ENCODE results near the gene GDE1.

GDE1 gene

GRCh38 chr16:19523559-19524355 is 1.9 kb upstream of the GDE1 start, which contains the start of gene CCP110:
TSS of gene CCP110 (plus strand) at chr16:19523942. CDS start at chr16:19527882, 3,940 bp downstream.
- peak; percentile 85 for ATAC-seq
- TF ChIP-seq ARNTL (CRISPR knock-in tag; IDR thresholded peaks at IDR 0.05; ENCODE audit: borderline replicate concordance, low read depth): no peak
- no peak for TF ChIP-seq CSDC2 (CRISPR knock-in tag; IDR thresholded peaks at IDR 0.05)
- no peak for TF ChIP-seq ZNF565 (CRISPR knock-in tag; conservative IDR thresholded peaks at IDR 0.05; ENCODE audit: low read depth)
- TF ChIP-seq, protein P1, sequence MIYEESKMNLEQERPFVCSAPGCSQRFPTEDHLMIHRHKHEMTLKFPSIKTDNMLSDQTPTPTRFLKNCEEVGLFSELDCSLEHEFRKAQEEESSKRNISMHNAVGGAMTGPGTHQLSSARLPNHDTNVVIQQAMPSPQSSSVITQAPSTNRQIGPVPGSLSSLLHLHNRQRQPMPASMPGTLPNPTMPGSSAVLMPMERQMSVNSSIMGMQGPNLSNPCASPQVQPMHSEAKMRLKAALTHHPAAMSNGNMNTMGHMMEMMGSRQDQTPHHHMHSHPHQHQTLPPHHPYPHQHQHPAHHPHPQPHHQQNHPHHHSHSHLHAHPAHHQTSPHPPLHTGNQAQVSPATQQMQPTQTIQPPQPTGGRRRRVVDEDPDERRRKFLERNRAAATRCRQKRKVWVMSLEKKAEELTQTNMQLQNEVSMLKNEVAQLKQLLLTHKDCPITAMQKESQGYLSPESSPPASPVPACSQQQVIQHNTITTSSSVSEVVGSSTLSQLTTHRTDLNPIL (CRISPR knock-in tag; IDR thresholded peaks at IDR 0.05; ENCODE audit: low read depth): no peak
- no peak for TF ChIP-seq ZFP3 (CRISPR knock-in tag; IDR thresholded peaks at IDR 0.05)
- TF ChIP-seq SNAI2 (CRISPR knock-in tag; IDR thresholded peaks at IDR 0.05): no peak
- TF ChIP-seq RARB (CRISPR knock-in tag; IDR thresholded peaks at IDR 0.05): no peak
- TF ChIP-seq, protein P2, sequence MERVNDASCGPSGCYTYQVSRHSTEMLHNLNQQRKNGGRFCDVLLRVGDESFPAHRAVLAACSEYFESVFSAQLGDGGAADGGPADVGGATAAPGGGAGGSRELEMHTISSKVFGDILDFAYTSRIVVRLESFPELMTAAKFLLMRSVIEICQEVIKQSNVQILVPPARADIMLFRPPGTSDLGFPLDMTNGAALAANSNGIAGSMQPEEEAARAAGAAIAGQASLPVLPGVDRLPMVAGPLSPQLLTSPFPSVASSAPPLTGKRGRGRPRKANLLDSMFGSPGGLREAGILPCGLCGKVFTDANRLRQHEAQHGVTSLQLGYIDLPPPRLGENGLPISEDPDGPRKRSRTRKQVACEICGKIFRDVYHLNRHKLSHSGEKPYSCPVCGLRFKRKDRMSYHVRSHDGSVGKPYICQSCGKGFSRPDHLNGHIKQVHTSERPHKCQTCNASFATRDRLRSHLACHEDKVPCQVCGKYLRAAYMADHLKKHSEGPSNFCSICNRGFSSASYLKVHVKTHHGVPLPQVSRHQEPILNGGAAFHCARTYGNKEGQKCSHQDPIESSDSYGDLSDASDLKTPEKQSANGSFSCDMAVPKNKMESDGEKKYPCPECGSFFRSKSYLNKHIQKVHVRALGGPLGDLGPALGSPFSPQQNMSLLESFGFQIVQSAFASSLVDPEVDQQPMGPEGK (CRISPR knock-in tag; IDR thresholded peaks at IDR 0.05; ENCODE audit: borderline replicate concordance): no peak
- TF ChIP-seq, protein P3, sequence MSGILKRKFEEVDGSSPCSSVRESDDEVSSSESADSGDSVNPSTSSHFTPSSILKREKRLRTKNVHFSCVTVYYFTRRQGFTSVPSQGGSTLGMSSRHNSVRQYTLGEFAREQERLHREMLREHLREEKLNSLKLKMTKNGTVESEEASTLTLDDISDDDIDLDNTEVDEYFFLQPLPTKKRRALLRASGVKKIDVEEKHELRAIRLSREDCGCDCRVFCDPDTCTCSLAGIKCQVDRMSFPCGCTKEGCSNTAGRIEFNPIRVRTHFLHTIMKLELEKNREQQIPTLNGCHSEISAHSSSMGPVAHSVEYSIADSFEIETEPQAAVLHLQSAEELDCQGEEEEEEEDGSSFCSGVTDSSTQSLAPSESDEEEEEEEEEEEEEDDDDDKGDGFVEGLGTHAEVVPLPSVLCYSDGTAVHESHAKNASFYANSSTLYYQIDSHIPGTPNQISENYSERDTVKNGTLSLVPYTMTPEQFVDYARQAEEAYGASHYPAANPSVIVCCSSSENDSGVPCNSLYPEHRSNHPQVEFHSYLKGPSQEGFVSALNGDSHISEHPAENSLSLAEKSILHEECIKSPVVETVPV (CRISPR knock-in tag; IDR thresholded peaks at IDR 0.05): no peak
- TF ChIP-seq BACH2 (CRISPR knock-in tag; IDR thresholded peaks at IDR 0.05; ENCODE audit: borderline replicate concordance): no peak
- no peak for TF ChIP-seq ZNF70 (CRISPR knock-in tag; IDR thresholded peaks at IDR 0.05)
- TF ChIP-seq OSR1 (CRISPR knock-in tag; IDR thresholded peaks at IDR 0.05): no peak
- TF ChIP-seq TOX (CRISPR knock-in tag; IDR thresholded peaks at IDR 0.05; ENCODE audit: borderline replicate concordance): no peak
- no peak for TF ChIP-seq TCF4 (CRISPR knock-in tag; IDR thresholded peaks at IDR 0.05; ENCODE audit: borderline replicate concordance)
- no peak for TF ChIP-seq ESRRG (CRISPR knock-in tag; IDR thresholded peaks at IDR 0.05)

GRCh38 chr16:19523184-19523558 is 1.3 kb upstream of the GDE1 start:
- ATAC-seq: no peak

More at GRCh38 chr16:19523184-19523558, 1.3 kb upstream of the GDE1 start:
- TF ChIP-seq, protein P4, sequence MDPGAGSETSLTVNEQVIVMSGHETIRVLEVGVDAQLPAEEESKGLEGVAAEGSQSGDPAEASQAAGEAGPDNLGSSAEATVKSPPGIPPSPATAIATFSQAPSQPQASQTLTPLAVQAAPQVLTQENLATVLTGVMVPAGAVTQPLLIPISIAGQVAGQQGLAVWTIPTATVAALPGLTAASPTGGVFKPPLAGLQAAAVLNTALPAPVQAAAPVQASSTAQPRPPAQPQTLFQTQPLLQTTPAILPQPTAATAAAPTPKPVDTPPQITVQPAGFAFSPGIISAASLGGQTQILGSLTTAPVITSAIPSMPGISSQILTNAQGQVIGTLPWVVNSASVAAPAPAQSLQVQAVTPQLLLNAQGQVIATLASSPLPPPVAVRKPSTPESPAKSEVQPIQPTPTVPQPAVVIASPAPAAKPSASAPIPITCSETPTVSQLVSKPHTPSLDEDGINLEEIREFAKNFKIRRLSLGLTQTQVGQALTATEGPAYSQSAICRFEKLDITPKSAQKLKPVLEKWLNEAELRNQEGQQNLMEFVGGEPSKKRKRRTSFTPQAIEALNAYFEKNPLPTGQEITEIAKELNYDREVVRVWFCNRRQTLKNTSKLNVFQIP (CRISPR knock-in tag; IDR thresholded peaks at IDR 0.05; ENCODE audit: borderline replicate concordance, low read depth): no peak
- TF ChIP-seq, protein P1 (CRISPR knock-in tag; IDR thresholded peaks at IDR 0.05; ENCODE audit: low read depth): no peak
- TF ChIP-seq ISL1 (CRISPR knock-in tag; IDR thresholded peaks at IDR 0.05) (no peak), SNAI2 (CRISPR knock-in tag; IDR thresholded peaks at IDR 0.05) (no peak), RARB (CRISPR knock-in tag; IDR thresholded peaks at IDR 0.05) (no peak), ZFP3 (CRISPR knock-in tag; IDR thresholded peaks at IDR 0.05) (no peak), ZNF70 (CRISPR knock-in tag; IDR thresholded peaks at IDR 0.05) (no peak), TCF4 (CRISPR knock-in tag; IDR thresholded peaks at IDR 0.05; ENCODE audit: borderline replicate concordance) (no peak), OSR1 (CRISPR knock-in tag; IDR thresholded peaks at IDR 0.05) (no peak), ZNF565 (CRISPR knock-in tag; conservative IDR thresholded peaks at IDR 0.05; ENCODE audit: low read depth) (no peak), ARNTL (CRISPR knock-in tag; IDR thresholded peaks at IDR 0.05; ENCODE audit: borderline replicate concordance, low read depth) (no peak), TOX (CRISPR knock-in tag; IDR thresholded peaks at IDR 0.05; ENCODE audit: borderline replicate concordance) (no peak), GLIS3 (CRISPR knock-in tag; IDR thresholded peaks at IDR 0.05) (no peak), ZFP30 (CRISPR knock-in tag; IDR thresholded peaks at IDR 0.05) (no peak), ZC3H10 (CRISPR knock-in tag; IDR thresholded peaks at IDR 0.05) (no peak)
- TF ChIP-seq, protein P3 (CRISPR knock-in tag; IDR thresholded peaks at IDR 0.05): no peak
- TF ChIP-seq, protein P5, sequence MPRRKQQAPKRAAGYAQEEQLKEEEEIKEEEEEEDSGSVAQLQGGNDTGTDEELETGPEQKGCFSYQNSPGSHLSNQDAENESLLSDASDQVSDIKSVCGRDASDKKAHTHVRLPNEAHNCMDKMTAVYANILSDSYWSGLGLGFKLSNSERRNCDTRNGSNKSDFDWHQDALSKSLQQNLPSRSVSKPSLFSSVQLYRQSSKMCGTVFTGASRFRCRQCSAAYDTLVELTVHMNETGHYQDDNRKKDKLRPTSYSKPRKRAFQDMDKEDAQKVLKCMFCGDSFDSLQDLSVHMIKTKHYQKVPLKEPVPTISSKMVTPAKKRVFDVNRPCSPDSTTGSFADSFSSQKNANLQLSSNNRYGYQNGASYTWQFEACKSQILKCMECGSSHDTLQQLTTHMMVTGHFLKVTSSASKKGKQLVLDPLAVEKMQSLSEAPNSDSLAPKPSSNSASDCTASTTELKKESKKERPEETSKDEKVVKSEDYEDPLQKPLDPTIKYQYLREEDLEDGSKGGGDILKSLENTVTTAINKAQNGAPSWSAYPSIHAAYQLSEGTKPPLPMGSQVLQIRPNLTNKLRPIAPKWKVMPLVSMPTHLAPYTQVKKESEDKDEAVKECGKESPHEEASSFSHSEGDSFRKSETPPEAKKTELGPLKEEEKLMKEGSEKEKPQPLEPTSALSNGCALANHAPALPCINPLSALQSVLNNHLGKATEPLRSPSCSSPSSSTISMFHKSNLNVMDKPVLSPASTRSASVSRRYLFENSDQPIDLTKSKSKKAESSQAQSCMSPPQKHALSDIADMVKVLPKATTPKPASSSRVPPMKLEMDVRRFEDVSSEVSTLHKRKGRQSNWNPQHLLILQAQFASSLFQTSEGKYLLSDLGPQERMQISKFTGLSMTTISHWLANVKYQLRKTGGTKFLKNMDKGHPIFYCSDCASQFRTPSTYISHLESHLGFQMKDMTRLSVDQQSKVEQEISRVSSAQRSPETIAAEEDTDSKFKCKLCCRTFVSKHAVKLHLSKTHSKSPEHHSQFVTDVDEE (CRISPR knock-in tag; IDR thresholded peaks at IDR 0.05): no peak

Measured in SK-N-SH treated with all-trans-retinoic acid at 6 μM for 48 hours (cell line).